ENCODE results near the gene PCNX2.

DNA sequence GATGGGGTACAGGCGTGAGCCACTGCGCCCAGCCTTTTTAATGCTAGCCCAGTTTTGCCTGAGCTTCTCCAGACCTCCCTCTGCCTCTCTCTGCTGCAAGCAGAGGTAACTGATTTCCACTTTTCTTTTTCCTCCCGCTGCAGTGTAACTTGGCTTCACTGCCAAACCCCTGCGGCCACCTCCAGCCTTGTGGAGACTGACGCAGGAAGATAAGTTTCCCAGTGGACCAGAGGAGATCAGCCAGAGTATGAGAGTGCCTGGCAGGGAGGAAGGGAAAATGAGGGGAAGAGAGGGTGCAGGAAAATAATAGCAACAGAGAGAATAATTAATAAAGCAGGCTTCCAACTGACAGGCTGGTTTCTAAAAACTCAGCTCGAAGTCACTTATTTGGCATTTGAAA is 143.7 kb downstream of the PCNX2 start:
- TF ChIP-seq, protein P1, sequence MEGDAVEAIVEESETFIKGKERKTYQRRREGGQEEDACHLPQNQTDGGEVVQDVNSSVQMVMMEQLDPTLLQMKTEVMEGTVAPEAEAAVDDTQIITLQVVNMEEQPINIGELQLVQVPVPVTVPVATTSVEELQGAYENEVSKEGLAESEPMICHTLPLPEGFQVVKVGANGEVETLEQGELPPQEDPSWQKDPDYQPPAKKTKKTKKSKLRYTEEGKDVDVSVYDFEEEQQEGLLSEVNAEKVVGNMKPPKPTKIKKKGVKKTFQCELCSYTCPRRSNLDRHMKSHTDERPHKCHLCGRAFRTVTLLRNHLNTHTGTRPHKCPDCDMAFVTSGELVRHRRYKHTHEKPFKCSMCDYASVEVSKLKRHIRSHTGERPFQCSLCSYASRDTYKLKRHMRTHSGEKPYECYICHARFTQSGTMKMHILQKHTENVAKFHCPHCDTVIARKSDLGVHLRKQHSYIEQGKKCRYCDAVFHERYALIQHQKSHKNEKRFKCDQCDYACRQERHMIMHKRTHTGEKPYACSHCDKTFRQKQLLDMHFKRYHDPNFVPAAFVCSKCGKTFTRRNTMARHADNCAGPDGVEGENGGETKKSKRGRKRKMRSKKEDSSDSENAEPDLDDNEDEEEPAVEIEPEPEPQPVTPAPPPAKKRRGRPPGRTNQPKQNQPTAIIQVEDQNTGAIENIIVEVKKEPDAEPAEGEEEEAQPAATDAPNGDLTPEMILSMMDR (IDR thresholded peaks at IDR 0.05) = no peak
- TF ChIP-seq POLR2A (IDR thresholded peaks at IDR 0.05) = no peak

All from heart left ventricle (tissue), 13 donors.